Astrocyte of the spinal cord (primary cell): Measurements from ENCODE around the gene C11orf58.

Experiments used
- DNase-seq: peaks from one replicate; pipeline ENCODE4 v3.0.0; 2011; ENCODE audit warnings: low read depth, low spot score
- H3K4me3 ChIP-seq: 2 replicates; pipeline ENCODE4 v1.5.1; 2011; ENCODE audit warnings: low read depth, mild to moderate bottlenecking, low read length, moderate library complexity
- in situ Hi-C: cut with HindIII; loops from 2 replicates; pipeline ENCODE4 v1.10.0; 2017; ENCODE audit warnings: low sequenced_read_pairs
- TF ChIP-seq, protein P1 (sequence below): IDR thresholded peaks from 2 replicates; pipeline ENCODE4 v1.5.1; 2012; ENCODE audit warnings: low read depth, mild to moderate bottlenecking, low read length, inconsistent platforms

The C11orf58 gene

DNA sequence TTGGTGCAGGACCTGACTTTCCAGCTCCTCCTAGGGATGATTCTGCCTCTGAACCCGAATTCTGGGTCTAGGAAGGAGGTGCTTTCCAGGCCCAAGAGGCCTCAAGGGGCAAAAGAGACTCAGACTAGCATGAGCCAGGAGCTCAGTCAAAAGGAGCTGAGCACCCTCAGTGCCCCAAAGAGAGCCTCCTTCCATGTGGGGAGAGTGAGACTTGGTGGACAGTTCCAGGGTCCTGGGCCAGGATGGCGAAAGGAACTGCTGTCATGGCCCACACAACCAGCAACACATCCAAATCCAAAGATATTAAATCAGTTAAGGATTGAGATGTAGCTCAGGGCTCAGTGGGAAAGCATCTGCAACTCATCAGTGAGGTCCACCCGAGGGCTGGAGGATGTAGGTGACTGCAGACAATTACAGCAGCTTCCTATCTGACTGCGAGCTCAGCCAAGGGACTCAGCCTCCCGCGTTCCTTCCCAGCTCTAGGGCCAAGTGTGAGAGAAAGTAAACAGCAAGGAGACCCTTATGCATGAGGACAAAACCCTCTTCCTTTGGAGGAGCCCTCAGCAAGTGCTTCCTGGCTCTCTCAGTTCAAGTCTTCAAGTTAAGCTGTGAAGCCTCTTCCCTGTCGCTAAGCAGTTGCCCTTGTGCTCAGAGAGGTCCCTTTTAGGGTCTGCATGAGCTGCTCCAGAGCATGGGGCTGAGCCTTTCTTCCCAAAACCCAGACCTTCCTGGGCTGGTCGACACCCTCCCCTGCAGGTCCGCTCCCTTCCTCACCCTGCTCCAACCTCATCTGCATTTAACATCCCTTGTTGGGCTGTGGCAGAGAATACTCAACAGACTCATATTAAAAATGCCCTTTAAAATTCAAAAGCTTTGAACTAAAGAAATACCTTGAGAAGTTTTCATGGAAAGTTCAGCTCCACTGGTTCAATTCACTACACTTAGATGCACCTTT lies 35.8 kb downstream of the C11orf58 start:
- TF ChIP-seq, protein P1, sequence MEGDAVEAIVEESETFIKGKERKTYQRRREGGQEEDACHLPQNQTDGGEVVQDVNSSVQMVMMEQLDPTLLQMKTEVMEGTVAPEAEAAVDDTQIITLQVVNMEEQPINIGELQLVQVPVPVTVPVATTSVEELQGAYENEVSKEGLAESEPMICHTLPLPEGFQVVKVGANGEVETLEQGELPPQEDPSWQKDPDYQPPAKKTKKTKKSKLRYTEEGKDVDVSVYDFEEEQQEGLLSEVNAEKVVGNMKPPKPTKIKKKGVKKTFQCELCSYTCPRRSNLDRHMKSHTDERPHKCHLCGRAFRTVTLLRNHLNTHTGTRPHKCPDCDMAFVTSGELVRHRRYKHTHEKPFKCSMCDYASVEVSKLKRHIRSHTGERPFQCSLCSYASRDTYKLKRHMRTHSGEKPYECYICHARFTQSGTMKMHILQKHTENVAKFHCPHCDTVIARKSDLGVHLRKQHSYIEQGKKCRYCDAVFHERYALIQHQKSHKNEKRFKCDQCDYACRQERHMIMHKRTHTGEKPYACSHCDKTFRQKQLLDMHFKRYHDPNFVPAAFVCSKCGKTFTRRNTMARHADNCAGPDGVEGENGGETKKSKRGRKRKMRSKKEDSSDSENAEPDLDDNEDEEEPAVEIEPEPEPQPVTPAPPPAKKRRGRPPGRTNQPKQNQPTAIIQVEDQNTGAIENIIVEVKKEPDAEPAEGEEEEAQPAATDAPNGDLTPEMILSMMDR, result no peak
- H3K4me3 ChIP-seq, result no peak overlapping the region
- no peak for DNase-seq
- in situ Hi-C loops, result no loop called here

DNA sequence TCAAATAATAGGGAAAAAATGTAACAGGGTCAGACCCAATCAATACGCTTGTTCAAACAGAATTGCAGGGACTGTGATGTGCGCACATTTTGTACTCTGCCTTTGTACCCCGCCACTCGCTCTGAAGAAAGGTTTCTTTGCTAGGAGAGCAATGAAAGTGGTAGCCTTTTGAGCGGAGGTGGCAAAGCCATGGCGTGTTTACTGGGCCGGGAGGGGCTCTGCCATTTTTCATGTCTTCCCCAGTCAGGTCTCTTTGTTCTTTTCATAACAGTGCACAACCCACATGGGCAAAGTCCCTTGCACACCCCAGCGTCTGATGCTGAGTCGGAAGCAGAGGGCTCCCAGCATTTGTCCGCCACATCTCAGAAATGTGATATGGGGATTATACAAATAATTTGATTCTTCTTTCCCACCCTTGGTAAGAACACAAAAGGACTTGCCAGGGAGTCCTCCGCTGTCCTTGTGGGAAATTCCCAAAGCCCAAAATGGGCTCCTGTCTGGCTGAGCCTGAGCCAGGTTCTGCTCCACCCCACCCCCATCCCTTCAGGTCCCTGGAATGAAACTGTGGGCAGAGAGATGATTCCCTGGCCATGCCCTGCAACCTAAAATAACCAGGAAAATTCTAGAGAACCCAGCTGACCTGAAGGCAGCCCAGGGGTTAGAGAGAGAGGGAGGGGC lies 36.6 kb downstream of the C11orf58 start:
- in situ Hi-C loops, result no loop called here

DNA sequence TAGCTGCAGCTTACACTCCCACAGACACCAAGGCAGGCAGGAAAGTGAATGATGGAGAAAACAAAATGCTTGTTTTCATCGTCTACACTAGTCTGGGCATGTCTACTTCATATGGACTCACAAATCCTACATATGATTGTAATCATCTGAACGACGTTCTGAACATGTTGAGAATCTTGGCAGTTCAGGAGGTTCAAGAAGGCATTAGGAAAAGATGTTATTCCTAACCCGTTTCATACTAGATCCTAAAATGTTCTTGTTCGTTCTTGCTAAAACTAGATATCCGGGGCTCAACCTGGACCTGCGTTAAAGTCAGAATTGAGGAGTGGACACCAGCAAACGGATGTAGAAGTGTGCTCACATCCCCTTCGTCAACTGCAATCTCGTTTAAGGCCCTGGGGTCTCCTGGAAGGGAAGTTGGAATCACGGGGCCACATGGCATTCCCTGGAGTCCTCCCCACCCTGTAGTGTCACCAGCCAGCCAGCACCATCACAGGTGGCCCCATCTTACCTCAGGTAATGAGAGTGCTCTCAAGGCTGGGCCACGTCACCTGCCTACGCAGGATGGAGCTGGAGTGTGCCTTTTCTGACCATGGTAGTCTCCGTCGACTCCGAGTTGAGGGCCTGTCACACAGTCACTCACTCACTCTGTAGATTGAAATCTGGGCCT lies 37.3 kb downstream of the C11orf58 start:
- no peak overlapping the region for H3K4me3 ChIP-seq
- no peak for DNase-seq
- in situ Hi-C loops, result no loop called here
- TF ChIP-seq, protein P1, result no peak

More for the DNA sequence above, 36.6 kb downstream of the C11orf58 start:
- no peak for DNase-seq
- no peak overlapping the region for H3K4me3 ChIP-seq
- TF ChIP-seq, protein P1, result no peak

DNA sequence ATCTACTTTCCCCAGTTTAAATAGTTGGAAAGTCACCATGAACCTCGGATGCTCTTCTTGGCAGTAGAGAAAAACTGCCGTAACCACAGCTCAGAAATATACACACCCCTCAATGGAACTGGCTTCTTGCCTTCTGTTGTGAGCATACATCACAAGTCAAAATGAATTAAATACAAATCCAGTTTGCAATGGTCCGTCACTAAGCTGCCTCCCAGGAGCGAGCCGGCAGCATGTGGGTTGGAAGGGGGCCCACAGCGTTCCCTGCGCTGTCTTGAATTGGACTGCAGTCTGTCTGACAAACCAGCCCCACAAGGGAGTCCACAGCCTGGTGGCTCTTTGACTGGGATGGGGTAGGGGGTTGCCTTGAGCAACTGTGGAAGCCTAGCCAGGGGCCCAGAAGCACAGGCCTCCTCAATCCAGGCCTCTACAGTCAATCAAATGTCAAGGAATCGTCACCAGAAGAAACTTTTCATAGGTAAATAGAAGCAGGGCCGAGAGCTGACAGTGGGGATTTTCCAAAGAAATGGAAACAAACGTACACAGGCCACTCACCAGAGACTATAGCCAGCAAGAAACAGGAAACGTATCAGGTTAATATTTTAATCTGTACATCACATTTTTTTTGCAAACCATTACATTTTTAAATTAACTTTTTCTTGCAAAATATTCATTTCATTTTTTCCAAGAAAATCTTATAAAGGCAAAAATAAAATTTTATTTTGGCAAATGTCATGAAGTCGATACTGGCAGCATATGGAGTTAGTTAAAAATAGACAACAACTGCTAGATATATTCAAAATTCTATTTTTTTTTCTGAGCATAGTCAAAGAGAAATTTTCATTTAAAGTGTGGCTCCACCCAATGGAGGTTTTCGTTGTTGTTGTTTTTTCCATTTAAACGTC lies 38.5 kb downstream of the C11orf58 start:
- TF ChIP-seq, protein P1, result no peak
- in situ Hi-C loops, result no loop called here
- H3K4me3 ChIP-seq, result no peak overlapping the region
- peak; percentile 88 for DNase-seq

DNA sequence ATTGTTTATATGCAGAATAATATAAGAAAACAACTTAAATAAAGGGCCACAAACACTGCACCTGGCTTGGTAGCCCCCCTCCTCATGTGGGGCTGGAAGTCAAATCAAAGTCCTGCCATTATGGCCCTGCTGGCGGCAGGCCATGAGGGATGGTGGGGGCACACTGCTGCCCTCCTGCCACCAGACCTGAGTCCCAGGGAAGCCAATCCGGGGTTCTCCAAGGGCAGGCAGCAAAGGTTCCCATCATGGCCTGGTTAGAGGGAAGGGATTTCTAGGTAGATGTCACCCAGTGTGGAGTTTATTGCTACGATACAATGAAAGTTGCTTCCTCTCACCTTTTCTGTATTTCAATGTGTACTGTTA lies 39.1 kb downstream of the C11orf58 start:
- DNase-seq, result no peak
- in situ Hi-C loops, result no loop called here
- no peak overlapping the region for H3K4me3 ChIP-seq
- TF ChIP-seq, protein P1, result no peak

DNA sequence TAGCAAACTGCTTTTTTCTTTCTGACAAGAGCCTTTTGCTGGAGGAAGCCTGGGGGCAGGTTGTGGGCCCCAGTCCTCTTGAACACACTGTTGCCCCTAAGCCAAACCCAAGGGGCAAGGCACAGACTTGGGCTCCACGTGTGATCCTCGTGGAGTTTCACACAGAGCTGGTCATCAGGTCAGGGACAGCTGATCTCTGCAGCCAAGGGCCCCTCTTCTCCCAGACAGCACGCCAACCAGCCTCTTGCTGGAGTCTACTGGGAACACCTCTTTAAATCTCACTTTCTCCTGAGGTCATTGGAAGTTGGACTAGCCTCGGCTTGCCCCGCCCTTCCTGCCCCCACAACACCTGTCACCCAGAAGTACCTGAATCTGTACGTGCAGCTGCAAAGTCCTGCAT lies 39.8 kb downstream of the C11orf58 start:
- H3K4me3 ChIP-seq, result no peak overlapping the region
- in situ Hi-C loops, result no loop called here
- TF ChIP-seq, protein P1, result no peak
- no peak for DNase-seq
